Ovary (tissue), 3 donors: ENCODE results near the gene YBX2.

ENCODE experiments used
- CTCF ChIP-seq, 3 donors: fragments of 450-650 bp in 2 of 3; fragments of 200-600 bp in 1 of 3; IDR thresholded peaks; one replicate each; pipeline versions ENCODE4 v1.5.1 to v1.8.0; 2016 to 2022; ENCODE audit warnings: antibody characterized with exemption in 3 of 3, mild to moderate bottlenecking in 1 of 3
- EP300 ChIP-seq: sonication (generic); formaldehyde crosslinking; IDR thresholded peaks from one replicate; pipeline ENCODE4 v1.6.1; 2017; ENCODE audit warnings: antibody characterized with exemption
- POLR2A ChIP-seq: fragments of 450-650 bp; IDR thresholded peaks from one replicate; pipeline ENCODE4 v1.6.1; 2017; ENCODE audit warnings: antibody characterized with exemption, mild to moderate bottlenecking, moderate library complexity
- donor health status: DM: no; HTN: no; CAD: no.

- TF ChIP-seq CTCF (IDR thresholded peaks at IDR 0.05) (no peak), POLR2A (no peak), EP300 (no peak)
Measured at GRCh38 chr17:7340179-7340578, 45.7 kb upstream of the YBX2 start.
